Measurements from ENCODE around the gene ALDOB.

Gene ALDOB

DNA sequence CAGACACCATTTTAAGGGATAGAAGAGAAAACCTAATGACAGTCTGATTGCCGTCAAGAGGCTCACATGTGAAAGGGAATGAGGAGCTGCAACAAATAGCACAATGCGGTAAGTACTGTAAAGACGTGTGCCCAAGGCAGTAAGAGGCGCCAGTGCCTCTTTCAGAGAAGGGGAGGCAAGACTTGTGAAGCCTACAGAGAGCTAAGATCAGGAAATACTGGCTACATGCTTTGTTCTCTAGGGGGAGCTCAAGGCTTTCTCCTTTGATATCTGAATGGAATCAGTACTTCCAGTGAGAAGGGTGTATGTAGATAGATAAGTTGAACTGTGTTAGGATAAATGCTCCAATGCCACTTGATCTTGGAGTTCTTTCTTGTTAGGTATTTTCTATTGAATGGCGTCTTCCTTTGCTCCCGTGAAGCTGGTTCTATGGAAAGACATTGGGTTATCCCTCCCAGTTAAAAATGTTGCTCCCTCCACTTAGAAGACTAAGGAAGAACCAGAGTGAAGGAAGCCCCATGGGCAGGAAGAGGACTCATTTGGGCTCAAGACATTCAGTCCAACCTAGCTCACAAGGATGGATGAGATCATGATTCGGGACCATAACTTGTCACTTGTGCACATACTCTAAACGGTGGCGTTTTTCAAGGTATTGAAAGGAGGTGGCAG is 23.5 kb upstream of the ALDOB start:
- no peak overlapping the region for H3K27ac ChIP-seq
- TF ChIP-seq CTCF (conservative IDR thresholded peaks at IDR 0.05) = peak; percentile 86

GRCh38 chr9:101457003-101457402 is 21.4 kb upstream of the ALDOB start:
- no peak overlapping the region for H3K27ac ChIP-seq
- TF ChIP-seq CTCF (conservative IDR thresholded peaks at IDR 0.05) = peak; percentile 45

GRCh38 chr9:101455656-101456240 is 20.2 kb upstream of the ALDOB start:
- TF ChIP-seq CTCF (conservative IDR thresholded peaks at IDR 0.05) = no peak
- no peak overlapping the region for H3K27ac ChIP-seq

- no peak for TF ChIP-seq CTCF (conservative IDR thresholded peaks at IDR 0.05)
- H3K27ac ChIP-seq = no peak overlapping the region
Measured at GRCh38 chr9:101453776-101454570, 18.4 kb upstream of the ALDOB start.

GRCh38 chr9:101451498-101451897 is 15.9 kb upstream of the ALDOB start:
- TF ChIP-seq CTCF (conservative IDR thresholded peaks at IDR 0.05) = no peak

DNA sequence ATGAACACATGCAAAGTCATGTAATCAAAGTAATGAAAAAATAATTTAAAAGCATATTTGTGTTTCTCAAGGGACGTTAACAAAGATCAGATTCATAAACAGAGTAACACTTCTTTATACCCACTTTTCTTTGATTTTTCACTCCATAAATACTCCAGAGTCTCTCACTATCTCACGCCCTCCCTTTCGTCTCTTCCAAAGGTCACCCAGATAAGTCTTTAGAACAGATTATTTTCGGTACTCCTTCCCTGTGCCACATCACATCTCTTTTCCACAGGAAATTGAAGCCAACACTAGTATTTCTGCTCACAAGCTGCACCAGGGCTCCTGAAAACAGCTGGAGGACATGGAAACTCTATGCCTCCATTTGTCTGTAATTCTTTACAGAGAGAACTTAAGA is 15.4 kb upstream of the ALDOB start:
- TF ChIP-seq CTCF (conservative IDR thresholded peaks at IDR 0.05) = no peak
- no peak overlapping the region for H3K27ac ChIP-seq

More at GRCh38 chr9:101451498-101451897, 15.9 kb upstream of the ALDOB start:
- H3K27ac ChIP-seq = no peak overlapping the region

- H3K27ac ChIP-seq = peak overlapping the region; percentile 47
- peak; percentile 91 for TF ChIP-seq CTCF (conservative IDR thresholded peaks at IDR 0.05)
Measured at GRCh38 chr9:101449071-101449721, 13.6 kb upstream of the ALDOB start.

Data from VCaP (cell line).